ENCODE measurements around the gene FAM83C.

FAM83C gene

DNA sequence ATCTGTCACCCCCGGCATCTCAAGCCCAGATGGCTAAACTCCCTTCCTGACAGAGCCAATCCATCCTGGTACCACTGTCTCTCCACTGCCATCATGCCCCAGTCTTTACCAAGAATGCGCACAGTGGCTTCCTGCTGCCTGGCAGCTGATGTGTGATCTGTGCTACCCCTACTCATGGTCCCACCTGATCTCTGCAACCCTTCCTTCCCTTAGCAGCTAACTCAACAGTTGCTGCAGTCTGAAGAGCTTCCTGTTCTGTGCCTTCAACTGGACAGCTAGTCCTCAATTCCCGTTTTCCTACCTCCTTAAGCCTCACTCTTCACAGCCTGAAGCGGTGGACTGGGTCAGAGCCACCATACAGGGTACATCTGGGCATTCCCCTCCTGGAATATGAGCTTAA lies 7.6 kb upstream of the FAM83C start:
- no peak for DNase-seq (ENCODE audit: low read depth in 2 of 2)

DNA sequence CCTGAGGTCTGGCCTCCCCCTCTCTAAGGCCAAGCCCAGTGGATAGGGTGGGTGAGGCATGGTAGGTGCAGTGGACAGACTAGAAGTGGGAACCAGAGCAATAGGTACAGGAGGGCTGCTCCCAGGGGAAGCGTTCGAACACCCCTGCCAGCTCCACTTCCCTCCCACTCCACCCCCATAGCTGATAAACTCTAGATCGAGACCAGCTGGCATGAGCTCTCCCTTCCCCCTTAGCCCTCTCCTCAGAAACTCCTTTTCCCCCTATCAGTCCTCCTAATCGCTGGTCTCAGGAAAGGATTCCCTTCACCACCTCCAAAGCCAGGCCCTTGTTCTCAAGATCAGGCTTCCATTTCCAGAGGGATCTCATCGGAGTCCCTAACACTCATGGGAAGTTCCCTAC lies 6.0 kb upstream of the FAM83C start:
- no peak for DNase-seq (ENCODE audit: low read depth in 2 of 2)

GRCh38 chr20:35297740-35298139 lies 5.5 kb upstream of the FAM83C start:
- no peak for DNase-seq (ENCODE audit: low read depth in 2 of 2)

- DNase-seq (ENCODE audit: low read depth in 2 of 2), result no peak
Measured at GRCh38 chr20:35297155-35297554, 4.9 kb upstream of the FAM83C start.

DNA sequence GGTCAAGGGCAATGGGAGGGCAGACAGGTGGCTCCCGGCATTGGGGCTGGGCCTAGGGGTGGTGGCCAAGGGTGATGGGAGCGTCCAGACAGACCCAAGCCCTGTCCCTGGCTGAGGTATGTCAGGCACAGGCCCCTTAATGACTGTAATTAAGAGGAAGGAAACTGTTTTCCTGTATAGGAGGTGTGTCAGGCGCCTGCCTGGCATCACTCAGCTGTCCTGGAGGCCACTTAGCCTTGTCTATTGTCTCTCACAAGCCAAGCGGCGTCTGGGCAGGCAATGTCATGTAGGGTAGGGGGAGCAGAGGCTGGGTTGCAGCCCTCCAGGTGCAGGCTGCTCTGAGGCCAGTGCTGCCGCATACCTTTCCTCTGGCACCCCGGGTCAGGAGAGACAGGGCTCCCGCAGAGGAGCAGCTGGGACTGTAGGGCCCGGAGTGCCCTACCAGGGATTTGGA lies 3.9 kb upstream of the FAM83C start:
- DNase-seq (ENCODE audit: low read depth in 2 of 2), result no peak

DNA sequence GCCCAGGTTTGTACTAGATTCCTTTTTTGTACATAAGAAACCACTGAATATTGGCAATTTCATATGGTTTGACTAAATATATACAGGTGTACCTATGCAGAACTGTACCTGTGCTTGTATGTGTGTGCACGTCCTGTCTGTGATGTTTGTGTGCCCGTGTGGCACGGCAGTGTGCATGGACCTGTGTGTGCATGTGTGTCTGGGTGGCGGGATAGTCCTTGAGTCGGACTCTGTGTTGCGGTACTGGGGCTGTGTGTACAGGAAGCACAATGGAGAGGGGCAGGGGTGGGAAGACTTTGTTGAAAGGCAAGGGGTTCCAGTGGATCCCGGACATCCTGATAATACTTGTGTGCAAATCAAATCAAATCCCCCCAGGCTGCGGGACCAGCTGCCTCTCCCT lies 3.4 kb upstream of the FAM83C start:
- DNase-seq (ENCODE audit: low read depth in 2 of 2), result no peak

GRCh38 chr20:35295058-35295457 lies 2.8 kb upstream of the FAM83C start:
- no peak for DNase-seq (ENCODE audit: low read depth in 2 of 2)

- no peak for DNase-seq (ENCODE audit: low read depth in 2 of 2)
Measured at GRCh38 chr20:35294293-35294685, 2.1 kb upstream of the FAM83C start.

- no peak for DNase-seq (ENCODE audit: low read depth in 2 of 2)
Measured at GRCh38 chr20:35293303-35294292, 1.4 kb upstream of the FAM83C start.

DNA sequence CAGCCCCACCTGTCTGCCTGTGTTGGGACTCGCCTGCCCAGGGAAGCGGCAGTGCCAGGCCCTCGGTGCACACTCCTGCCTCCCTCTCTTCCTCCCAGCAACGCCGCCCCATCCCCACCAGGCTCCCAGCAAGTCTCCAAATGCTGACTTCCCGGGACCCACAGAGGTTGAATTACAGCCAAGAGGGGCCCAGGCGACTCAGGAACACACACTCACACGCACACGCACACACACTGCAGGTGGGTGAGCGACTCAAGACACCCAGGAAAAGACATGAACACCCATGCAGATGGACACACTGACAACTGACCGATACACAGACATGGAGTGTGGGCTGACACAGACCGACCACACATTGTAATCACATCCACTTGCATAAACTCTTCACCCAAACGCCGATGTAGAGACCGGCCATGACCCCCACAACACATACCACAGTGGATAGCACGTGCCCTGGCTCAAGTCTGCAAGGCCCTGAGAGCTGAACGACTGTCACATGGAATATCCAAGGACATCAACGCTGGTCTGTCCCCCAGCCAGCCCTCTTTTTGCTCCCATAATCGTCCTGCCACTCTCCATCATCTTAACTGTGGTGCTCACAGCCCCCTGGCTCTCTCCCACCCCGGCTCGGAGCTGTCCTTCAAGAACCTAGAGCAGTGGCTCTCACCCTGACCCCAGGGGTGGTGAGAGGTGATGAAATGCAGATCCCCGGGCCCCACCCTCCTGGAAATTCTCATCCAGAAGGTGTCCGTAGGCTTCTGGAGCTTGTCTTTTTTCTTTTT lies 470 bp upstream of the FAM83C start:
- DNase-seq (ENCODE audit: low read depth in 2 of 2), result no peak

- DNase-seq (ENCODE audit: low read depth in 2 of 2), result no peak
Measured at GRCh38 chr20:35290887-35291417, 1.3 kb downstream of the FAM83C start.

- DNase-seq (ENCODE audit: low read depth in 2 of 2), result no peak
Measured at GRCh38 chr20:35290186-35290886, 1.9 kb downstream of the FAM83C start.

GRCh38 chr20:35288325-35289060 lies 3.7 kb downstream of the FAM83C start:
- DNase-seq (ENCODE audit: low read depth in 2 of 2), result no peak

GRCh38 chr20:35287509-35288324 lies 4.5 kb downstream of the FAM83C start:
- DNase-seq (ENCODE audit: low read depth in 2 of 2), result no peak

DNA sequence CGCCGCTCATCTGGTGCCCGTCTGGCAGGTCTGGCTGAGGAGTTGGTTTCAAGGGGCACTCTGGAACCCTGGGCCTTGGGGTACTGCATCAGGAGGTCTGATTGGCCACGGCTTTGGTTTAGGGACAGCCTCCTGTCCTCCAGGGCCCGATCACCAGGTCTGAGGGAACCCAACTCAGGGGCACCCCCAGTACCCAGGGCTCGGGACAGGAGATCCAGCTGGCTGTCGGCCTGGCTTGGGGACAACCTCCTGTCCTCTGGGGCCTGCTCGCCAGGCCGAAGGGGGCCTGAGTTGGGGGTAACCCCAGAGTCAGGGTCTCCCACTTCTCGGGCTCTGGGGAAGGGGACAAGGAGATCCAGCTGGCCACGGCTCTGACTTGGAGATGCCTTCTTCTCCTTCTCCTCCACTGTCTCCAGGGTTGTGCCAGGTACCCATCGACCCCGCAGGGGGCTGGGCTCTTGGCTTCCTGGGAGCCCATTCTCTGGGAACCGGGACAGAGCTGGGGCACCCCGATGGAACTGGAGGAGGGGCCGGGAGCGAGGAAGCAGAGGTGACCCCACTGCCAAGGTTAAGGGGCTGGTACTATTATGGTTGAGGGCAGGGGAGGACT lies 5.2 kb downstream of the FAM83C start:
- no peak for DNase-seq (ENCODE audit: low read depth in 2 of 2)

GRCh38 chr20:35286077-35286898 lies 5.9 kb downstream of the FAM83C start:
- DNase-seq (ENCODE audit: low read depth in 2 of 2), result no peak

DNA sequence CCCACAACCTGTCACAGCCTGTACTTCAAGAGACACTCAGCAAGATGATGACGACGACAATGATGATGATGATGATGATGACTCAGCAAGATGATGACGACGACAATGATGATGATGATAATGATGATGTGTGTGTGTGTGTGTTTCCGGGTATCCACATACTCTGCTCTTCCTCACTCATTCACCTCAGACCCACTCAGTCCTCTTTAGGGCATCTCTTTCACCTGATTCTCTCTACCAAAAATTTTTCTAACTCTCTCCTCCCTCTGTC lies 6.5 kb downstream of the FAM83C start:
- no peak for DNase-seq (ENCODE audit: low read depth in 2 of 2)

GRCh38 chr20:35284992-35285805 lies 7.0 kb downstream of the FAM83C start:
- DNase-seq (ENCODE audit: low read depth in 2 of 2), result no peak
